Kidney (tissue), 14 donors: ENCODE data around the gene CEP170. TPM values are rescaled to one million over a fixed set of nuclear protein-coding genes. Genes with fewer than 3 reads are reported as not detected.
A peak's percentile ranks its signal among the peaks of the same experiment; 100 is the strongest.

ENCODE experiments used
- DNase-seq, 5 donors: peaks; one replicate each; pipeline ENCODE4 v3.0.0-alpha.2; 2013 to 2020
- FAIRE-seq: peaks from 2 replicates; lab custom pipeline; 2012; peaks lifted over from hg19 to GRCh38; lab: Jason Lieb, UNC
- H3K27ac ChIP-seq, 2 donors: one replicate each; pipeline ENCODE4 v1.7.0; 2013; ENCODE audit warnings: low read depth in 2 of 2, low read length in 2 of 2, inconsistent platforms in 1 of 2
- H3K27me3 ChIP-seq: one replicate; pipeline ENCODE4 v1.7.1; 2013; ENCODE audit warnings: low read length, inconsistent platforms; ENCODE audit not compliant: control insufficient read depth, insufficient read depth
- H3K36me3 ChIP-seq, 3 donors: one replicate each; pipeline versions ENCODE4 v1.7.0 to v1.7.1; 2013; ENCODE audit warnings: low read length in 3 of 3, control low read depth in 1 of 3, inconsistent platforms in 1 of 3; ENCODE audit not compliant: insufficient read depth in 3 of 3, control insufficient read depth in 2 of 3
- H3K4me1 ChIP-seq, 3 donors: one replicate each; pipeline versions ENCODE4 v1.7.0 to v1.7.1; 2013; ENCODE audit warnings: low read length in 3 of 3, inconsistent platforms in 1 of 3, low read depth in 1 of 3; ENCODE audit not compliant: control insufficient read depth in 2 of 3, insufficient read depth in 2 of 3
- H3K4me3 ChIP-seq, 3 donors: one replicate each; pipeline versions ENCODE4 v1.7.0 to v1.8.1; 2013; ENCODE audit warnings: low read length in 3 of 3, control low read depth in 1 of 3, inconsistent platforms in 1 of 3
- H3K9ac ChIP-seq, 3 donors: one replicate each; pipeline versions ENCODE4 v1.7.0 to v1.7.1; 2013; ENCODE audit warnings: low read length in 3 of 3, control low read depth in 1 of 3, inconsistent platforms in 1 of 3
- H3K9me3 ChIP-seq, 3 donors: one replicate each; pipeline versions ENCODE4 v1.7.0 to v1.7.1; 2013; ENCODE audit warnings: low read length in 3 of 3, control low read depth in 1 of 3, inconsistent platforms in 1 of 3; ENCODE audit not compliant: control insufficient read depth in 2 of 3, insufficient read depth in 1 of 3
- CTCF ChIP-seq: IDR thresholded peaks from 3 replicates; pipeline ENCODE4 v1.5.1; 2012; ENCODE audit warnings: mild to moderate bottlenecking, moderate library complexity, borderline replicate concordance; ENCODE audit not compliant: insufficient read depth; ENCODE audit errors: extremely low read depth
- intact Hi-C: fragments of 100-400 bp; cut with DNase I; formaldehyde crosslinking; loops from one replicate; pipeline ENCODE4 v1.11.1; 2022
- polyA plus RNA-seq: library from polyadenylated mRNA; stranded (reverse); fragments of 350-450 nt; fragmentation: Illumina TruSeq; extraction: RNeasy Lipid Tissue Mini Kit (QIAGEN cat#74804); gene quantifications from one replicate; pipeline ENCODE4 v1.2.3, GENCODE V29; 2014; ENCODE audit warnings: low read depth, low replicate concordance; ENCODE audit not compliant: insufficient read depth
- total RNA-seq: library from RNA; stranded (reverse); fragmentation: NEBNext Ultra II Directional; extraction: Animal tissue kit (Norgen Biotek cat#: 25700); gene quantifications from one replicate; pipeline ENCODE4 v1.2.1, GENCODE V29; 2021
- donor health status: control.
- donor health status: control.
- donor health status: control.
- donor health status: control.
- donor health status: control.
- donor health status: DM: yes; HTN: yes; CAD: no.
- donor health status: Normal renal cell carcinoma (clear cell type).

The CEP170 gene
- total and polyA plus RNA-seq, 2 donors from 2014 or later: 6.8 to 43.2 TPM

DNA sequence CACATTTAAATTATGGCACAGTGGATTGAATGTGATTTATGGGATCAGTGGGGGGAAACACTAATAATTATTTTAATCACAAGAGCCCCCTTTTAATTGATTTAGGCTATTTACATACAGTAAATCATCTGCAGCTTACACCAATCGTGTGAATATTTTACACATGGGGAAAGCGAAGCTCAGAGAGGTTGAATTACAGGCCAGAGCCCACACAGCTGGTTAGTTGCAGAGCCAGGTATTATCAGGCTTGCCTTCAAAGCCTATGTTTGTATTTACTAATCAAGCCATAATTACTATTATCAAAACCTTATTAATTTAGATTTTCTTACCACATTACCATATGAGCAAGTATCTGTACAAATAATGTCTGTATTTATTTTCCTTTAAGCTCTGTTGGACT, 1.5 kb upstream of the CEP170 start:
- peak overlapping the region; percentile 96 to 99 (median 97) for H3K4me3 ChIP-seq
- FAIRE-seq (no peak), DNase-seq (no peak)
- H3K9ac ChIP-seq: peak overlapping the region; percentile 72 to 97 (median 88)
- H3K27me3 ChIP-seq: no peaks in the 10 kb centered on the region
- no peak for TF ChIP-seq CTCF
- H3K4me1 ChIP-seq: peaks cover 0 to 21% (median 6%) of the 10 kb centered on the region in 3 donors
- H3K27ac ChIP-seq: peak overlapping the region; percentile 94 to 96
- intact Hi-C loops: no loop called here
- no peaks in the 10 kb centered on the region for H3K36me3 ChIP-seq
- no peaks in the 10 kb centered on the region for H3K9me3 ChIP-seq

- Histone ChIP-seq H3K9ac (peak within 1 kb of the TSS; percentile 72 to 97 (median 96)), H3K27ac (peak within 1 kb of the TSS; percentile 96 to 97), H3K36me3 (no peaks in the 10 kb centered on the region), H3K27me3 (no peaks in the 10 kb centered on the region), H3K4me3 (peak within 1 kb of the TSS; percentile 96 to 99 (median 97)), H3K4me1 (peaks cover 0 to 21% (median 6%) of the 10 kb centered on the region in 3 donors), H3K9me3 (no peaks in the 10 kb centered on the region)
- intact Hi-C loops: no loop called here
- DNase-seq (peak; percentile 99 to 100 (median 100)), FAIRE-seq (peak; percentile 96)
- no peak for TF ChIP-seq CTCF
Measured at GRCh38 chr1:243255791-243256512, 871 bp upstream of the CEP170 start, which contains the start of gene SDCCAG8. SDCCAG8 (plus strand) TSS chr1:243256041; CDS start chr1:243256174, 133 bp downstream.

DNA sequence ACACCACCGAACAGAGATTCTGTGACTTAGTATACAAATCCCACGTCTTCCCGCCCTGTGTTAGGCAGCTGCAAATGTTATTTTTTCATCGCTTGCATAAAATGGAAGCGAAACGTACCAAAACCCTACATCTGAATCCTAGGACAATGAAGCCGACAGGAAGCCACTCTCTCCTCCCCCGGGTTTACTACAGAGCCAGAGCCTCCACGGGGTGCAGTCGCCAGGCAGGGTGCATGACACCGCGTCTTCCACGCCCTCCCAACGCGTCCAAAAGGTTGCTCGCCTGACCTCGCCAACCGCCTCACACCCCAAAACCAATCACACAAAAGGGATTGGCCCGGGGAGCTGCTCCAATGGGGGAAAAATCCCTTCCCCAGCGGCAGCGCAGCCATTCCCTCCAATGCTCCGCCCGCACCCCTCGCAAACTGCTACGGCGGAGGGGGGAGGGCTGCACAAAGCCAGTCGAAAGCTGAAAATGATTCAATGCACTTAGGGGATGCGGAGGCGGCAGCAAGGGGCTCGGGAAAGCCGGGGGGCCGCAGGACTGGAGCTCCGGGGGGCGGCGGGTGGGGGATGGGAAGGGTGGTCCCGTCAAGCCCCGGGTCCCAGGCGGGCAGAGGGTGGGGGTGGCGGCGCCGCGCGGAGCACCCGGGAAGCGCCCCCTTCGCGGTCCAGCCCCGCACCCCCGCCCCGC, 701 bp downstream of the CEP170 start:
- Histone ChIP-seq H3K27me3 (no peaks in the 10 kb centered on the region), H3K9me3 (no peaks in the 10 kb centered on the region), H3K9ac (peak overlapping the region; percentile 50 to 84 (median 81)), H3K4me1 (peaks cover 0 to 21% (median 6%) of the 10 kb centered on the region in 3 donors), H3K4me3 (peak overlapping the region; percentile 92 to 99 (median 96)), H3K36me3 (no peaks in the 10 kb centered on the region), H3K27ac (peak overlapping the region; percentile 90 to 97)
- intact Hi-C loops: no loop called here
- no peak for FAIRE-seq
- DNase-seq: peak; percentile 66 to 88 (median 79)
- TF ChIP-seq CTCF: no peak
